Dermis blood vessel endothelial cell (primary cell): ENCODE measurements around the gene CEP97. TPM values are rescaled to one million over a fixed set of nuclear protein-coding genes. Genes with fewer than 3 reads are reported as not detected.
"Not testable (repeated sequence)": the region's sequence is repeated elsewhere in the genome, so short reads cannot be mapped to it uniquely, and the experiment has no call there.

Experiments
- DNase-seq: peaks from one replicate; pipeline ENCODE4 v3.0.0; 2010
- total RNA-seq: library from RNA; depleted of rRNA; stranded (reverse); fragments of >200 nt; gene quantifications from 2 replicates; pipeline ENCODE4 v1.2.3, GENCODE V29; 2014

Gene CEP97, protein sequence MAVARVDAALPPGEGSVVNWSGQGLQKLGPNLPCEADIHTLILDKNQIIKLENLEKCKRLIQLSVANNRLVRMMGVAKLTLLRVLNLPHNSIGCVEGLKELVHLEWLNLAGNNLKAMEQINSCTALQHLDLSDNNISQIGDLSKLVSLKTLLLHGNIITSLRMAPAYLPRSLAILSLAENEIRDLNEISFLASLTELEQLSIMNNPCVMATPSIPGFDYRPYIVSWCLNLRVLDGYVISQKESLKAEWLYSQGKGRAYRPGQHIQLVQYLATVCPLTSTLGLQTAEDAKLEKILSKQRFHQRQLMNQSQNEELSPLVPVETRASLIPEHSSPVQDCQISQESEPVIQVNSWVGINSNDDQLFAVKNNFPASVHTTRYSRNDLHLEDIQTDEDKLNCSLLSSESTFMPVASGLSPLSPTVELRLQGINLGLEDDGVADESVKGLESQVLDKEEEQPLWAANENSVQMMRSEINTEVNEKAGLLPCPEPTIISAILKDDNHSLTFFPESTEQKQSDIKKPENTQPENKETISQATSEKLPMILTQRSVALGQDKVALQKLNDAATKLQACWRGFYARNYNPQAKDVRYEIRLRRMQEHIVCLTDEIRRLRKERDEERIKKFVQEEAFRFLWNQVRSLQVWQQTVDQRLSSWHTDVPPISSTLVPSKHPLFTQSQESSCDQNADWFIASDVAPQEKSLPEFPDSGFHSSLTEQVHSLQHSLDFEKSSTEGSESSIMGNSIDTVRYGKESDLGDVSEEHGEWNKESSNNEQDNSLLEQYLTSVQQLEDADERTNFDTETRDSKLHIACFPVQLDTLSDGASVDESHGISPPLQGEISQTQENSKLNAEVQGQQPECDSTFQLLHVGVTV
- total RNA-seq = 11.1 and 12.8 TPM in 2 replicates

DNA sequence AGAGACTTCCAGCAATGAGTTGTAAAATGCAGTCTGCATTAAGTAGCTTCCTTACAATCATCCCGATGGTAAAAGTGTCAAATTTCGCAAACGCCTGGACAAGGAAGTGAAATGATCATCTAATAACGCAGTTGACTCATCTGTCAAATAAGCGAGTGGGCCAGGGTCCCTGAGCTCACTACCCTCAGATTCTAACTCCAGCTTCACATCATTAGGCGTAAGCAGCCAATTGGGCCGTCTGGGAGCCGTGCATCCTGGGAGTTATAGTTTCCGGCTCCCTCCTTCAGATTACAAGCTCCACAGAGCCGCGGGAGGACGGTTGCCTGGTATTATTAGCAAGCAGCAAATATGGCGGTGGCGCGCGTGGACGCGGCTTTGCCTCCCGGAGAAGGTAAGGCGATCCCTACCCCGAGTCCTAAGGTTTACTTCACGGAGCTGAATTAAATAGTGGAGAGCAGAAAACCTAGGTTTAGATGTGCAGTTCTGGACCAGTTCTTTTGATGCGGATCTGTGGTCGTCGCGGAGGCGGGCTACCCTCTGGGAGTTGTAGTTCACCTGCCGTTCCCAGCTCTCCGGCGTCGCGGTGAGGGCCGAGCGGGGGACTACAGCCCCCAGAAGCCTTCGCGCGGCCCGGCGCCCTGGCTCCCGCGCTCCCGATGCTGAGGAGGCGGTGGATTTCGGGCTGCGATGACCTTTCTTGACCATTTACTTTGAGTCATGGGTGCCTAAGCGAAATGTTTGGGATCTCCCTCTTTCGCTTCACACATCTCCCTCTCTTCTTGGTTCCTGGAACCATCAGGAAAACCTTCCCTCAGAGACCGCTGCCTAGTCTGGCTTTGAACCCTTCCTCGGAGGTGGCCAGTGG, at the start of gene CEP97:
TSS of gene CEP97 (plus strand) at position 286 of the 865 bp plus-strand sequence. CDS start at position 349, 63 bp downstream.
- peak; percentile 94 for DNase-seq

GRCh38 chr3:101675709-101676215, 48.7 kb upstream of the CEP97 start:
- DNase-seq = no peak

DNA sequence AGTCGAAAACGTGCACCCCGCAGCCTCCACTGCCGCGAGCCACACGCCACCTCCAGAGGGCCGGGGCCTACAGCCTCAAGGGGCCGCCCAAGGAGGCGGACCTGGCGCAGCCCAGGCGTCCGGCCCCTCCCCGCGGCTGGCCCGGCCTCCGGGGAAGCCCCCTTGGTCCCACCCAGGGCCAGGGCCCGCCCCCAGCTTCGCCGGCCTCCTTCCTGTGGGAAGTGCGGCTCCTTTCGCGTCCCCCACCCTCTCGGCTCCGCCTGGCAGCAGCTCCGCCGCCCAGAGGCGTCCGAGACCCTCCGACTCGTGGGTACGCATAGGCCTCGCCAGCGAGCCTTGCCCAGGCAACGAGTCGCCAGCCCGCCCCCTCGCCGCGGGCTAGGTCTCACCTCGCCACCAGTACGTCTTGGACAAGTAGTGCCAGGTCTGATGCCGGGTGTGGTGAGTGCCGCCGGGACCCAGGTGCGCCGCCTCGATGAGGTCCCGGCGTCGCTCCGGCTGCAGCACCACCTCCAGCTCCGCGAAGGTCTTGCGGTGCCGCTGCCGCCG, 48.1 kb upstream of the CEP97 start:
- peak; percentile 97 for DNase-seq

- peak; percentile 100 for DNase-seq
Measured at GRCh38 chr3:101676765-101677435, 47.5 kb upstream of the CEP97 start, which contains the start of gene ZBTB11. Gene ZBTB11, minus strand, starts transcription at chr3:101677132. Its CDS starts 218 bp downstream, at chr3:101676914.

GRCh38 chr3:101677436-101678286, 46.8 kb upstream of the CEP97 start:
- DNase-seq = peak; percentile 7

GRCh38 chr3:101678837-101679236, 45.6 kb upstream of the CEP97 start:
- DNase-seq = not testable (repeated sequence)

GRCh38 chr3:101680466-101680865, 43.9 kb upstream of the CEP97 start:
- DNase-seq = no peak

- no peak for DNase-seq
Measured at GRCh38 chr3:101685050-101685400, 39.4 kb upstream of the CEP97 start.

GRCh38 chr3:101685870-101686307, 38.5 kb upstream of the CEP97 start:
- DNase-seq = peak; percentile 54

DNA sequence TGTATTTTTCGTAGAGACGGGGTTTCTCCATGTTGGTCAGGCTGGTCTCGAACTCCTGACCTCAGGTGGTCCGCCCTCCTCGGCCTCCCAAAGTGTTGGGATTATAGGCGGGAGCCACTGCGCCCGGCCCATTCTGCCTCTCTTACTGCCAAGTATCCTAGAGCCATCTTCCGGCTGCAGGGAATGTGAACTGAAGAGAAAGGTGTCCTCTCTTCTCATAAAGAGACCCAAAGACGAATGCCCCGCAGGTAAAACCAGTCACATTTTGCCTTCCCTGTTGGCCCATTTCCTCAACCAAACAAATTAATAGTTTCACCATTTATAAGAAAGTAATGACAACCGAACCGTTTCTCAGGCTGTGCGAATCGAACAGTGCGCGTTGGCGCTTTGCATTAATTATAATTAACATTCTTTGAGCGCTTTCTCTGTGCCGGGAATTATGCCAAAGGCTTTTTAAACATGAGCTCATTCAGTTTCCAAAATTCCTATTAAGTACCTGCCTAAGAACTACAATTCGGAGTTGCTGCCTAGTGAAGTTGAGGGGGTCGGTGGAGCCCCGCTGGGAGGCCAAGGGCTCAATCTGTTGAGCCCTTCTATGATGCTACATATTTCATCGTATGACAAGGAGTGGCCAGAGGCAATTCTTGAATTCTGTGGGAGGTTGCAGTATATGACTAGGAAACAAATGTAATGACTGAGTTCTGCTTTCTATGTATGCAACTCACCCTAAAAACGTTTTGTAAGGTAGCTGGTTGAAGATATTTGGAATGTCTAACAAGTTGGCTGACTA, 37.1 kb upstream of the CEP97 start:
- no peak for DNase-seq

- DNase-seq = no peak
Measured at GRCh38 chr3:101689286-101689685, 35.1 kb upstream of the CEP97 start.

DNA sequence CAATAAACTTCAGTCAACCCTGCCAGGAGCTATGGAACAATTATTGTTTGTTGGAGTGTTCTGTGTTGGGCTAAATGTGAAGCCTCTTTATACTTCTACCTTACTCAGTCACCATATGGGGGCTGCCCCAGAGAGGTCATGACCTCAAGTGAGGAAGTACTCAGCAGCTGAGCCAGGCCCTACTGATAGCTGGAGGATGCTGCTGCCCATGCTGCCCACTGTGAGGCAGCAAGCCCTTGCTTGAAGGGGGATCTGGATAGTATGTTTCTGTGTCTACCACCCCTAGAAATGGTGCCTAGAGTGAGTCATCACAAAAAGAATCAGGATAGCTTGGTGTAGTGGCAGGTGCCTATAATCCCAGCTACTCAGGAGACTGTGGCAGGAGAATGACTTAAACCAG, 33.4 kb upstream of the CEP97 start:
- DNase-seq = no peak

DNA sequence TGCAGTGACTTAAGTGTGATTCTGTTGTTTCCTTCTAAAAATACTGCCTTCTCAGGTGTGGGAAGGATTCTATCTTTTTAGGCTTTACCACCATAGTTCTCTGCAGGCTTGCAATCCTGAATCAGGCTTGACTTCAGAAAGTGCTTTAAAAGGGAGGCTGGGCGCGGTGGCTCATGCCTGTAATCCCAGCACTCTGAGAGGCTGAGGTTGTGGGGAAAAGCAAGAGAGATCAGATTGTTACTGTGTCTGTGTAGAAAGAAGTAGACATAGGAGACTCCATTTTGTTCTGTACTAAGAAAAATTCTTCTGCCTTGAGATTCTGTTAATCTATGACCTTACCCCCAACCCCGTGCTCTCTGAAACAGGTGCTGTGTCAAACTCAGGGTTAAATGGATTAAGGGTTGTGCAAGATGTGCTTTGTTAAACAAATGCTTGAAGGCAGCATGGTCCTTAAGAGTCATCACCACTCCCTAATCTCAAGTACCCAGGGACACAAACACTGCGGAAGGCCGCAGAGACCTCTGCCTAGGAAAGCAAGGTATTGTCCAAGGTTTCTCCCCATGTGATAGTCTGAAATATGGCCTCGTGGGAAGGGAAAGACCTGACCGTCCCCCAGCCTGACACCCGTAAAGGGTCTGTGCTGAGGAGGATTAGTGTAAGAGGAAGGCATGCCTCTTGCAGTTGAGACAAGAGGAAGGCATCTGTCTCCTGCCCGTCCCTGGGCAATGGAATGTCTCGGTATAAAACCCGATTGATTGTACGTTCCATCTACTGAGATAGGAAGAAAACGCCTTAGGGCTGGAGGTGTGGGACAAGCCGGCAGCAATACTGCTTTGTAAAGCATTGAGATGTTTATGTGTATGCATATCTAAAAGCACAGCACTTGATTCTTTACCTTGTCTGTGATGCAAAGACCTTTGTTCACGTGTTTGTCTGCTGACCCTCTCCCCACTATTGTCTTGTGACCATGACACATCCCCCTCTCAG, 32.4 kb upstream of the CEP97 start:
- not testable (repeated sequence) for DNase-seq

GRCh38 chr3:101693540-101693939, 30.9 kb upstream of the CEP97 start:
- DNase-seq = peak; percentile 79

DNA sequence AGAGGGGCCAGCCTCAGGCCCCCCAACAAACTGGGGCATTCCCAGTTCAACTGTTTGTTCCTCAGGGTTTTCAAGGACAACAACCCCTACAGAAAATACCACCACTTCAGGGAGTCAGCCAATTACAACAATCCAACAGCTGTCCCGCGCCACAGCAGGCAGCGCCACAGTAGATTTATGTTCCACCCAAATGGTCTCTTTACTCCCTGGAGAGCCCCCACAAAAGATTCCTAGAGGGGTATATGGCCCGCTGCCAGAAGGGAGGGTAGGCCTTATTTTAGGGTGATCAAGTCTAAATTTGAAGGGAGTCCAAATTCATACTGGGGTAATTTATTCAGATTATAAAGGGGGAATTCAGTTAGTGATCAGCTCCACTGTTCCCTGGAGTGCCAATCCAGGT, 29.6 kb upstream of the CEP97 start:
- not testable (repeated sequence) for DNase-seq

- peak; percentile 78 for DNase-seq
Measured at GRCh38 chr3:101695779-101696372, 28.5 kb upstream of the CEP97 start.
